IMR-90 (cell line): ENCODE data around the gene SERF2. TPM values are rescaled to one million over a fixed set of nuclear protein-coding genes. Genes with fewer than 3 reads are reported as not detected.

Source experiments
- ATAC-seq: fragments of 200-7000 bp; cut with Tn5 transposase; 2 replicates; pipeline ENCODE4 v1.9.1; 2020; ENCODE audit warnings: low read depth, mild to moderate bottlenecking, moderate library complexity
- BruUV-seq: library from RNA; stranded (reverse); fragments of 400-500 nt; replicated peaks from 2 replicates; lab custom pipeline; 2021; lab: Mats Ljungman, UMichigan
- CTCF ChIA-PET: fragments of 300-600 bp; formaldehyde crosslinking; extraction: SDS; loops from one replicate; lab custom pipeline; 2021; ENCODE audit warnings: antibody characterized with exemption; lab: Yijun Ruan, JAX
- POLR2A ChIA-PET: fragments of 300-600 bp; sonication (Branson Sonifier 250); formaldehyde crosslinking; loops from one replicate; lab custom pipeline; 2022; ENCODE audit warnings: antibody characterized with exemption; ENCODE audit not compliant: unreplicated experiment; lab: Charles Lee
- DNase-seq: peaks from one replicate; pipeline ENCODE4 v3.0.0; 2013
- H2AFZ ChIP-seq: replicated peaks from 2 replicates; pipeline ENCODE3; 2013; ENCODE audit warnings: low read length, mild to moderate bottlenecking; ENCODE audit not compliant: poor library complexity
- H2AK5ac ChIP-seq: 2 replicates; pipeline ENCODE4 v1.6.1; 2013; ENCODE audit warnings: low read depth, low read length, inconsistent platforms
- H2AK9ac ChIP-seq: replicated peaks from 2 replicates; pipeline ENCODE3; 2013; ENCODE audit warnings: mild to moderate bottlenecking, low read depth, low read length, moderate library complexity; ENCODE audit not compliant: poor library complexity
- H2BK120ac ChIP-seq: 2 replicates; pipeline ENCODE4 v1.6.1; 2013; ENCODE audit warnings: low read depth, low read length, inconsistent platforms
- H2BK15ac ChIP-seq: 3 replicates; pipeline ENCODE4 v1.6.1; 2013; ENCODE audit warnings: low read depth, low read length, inconsistent platforms
- H2BK20ac ChIP-seq: 2 replicates; pipeline ENCODE4 v1.6.1; 2013; ENCODE audit warnings: low read depth, mild to moderate bottlenecking, inconsistent platforms, low read length, moderate library complexity
- H2BK5ac ChIP-seq: 2 replicates; pipeline ENCODE4 v1.6.1; 2013; ENCODE audit warnings: mild to moderate bottlenecking, low read depth, low read length, inconsistent platforms; ENCODE audit not compliant: poor library complexity, severe bottlenecking
- H3K14ac ChIP-seq: replicated peaks from 2 replicates; pipeline ENCODE4 v1.6.1; 2013; ENCODE audit warnings: low read depth, low read length, inconsistent platforms
- H3K18ac ChIP-seq: 2 replicates; pipeline ENCODE4 v1.6.1; 2013; ENCODE audit warnings: low read depth, low read length, control low read depth
- H3K23ac ChIP-seq: 2 replicates; pipeline ENCODE4 v1.6.1; 2013; ENCODE audit warnings: low read depth, low read length, inconsistent platforms
- H3K27ac ChIP-seq: 2 replicates; pipeline ENCODE4 v1.5.1; 2013; ENCODE audit warnings: mild to moderate bottlenecking, control low read depth, low read length; ENCODE audit not compliant: insufficient read depth
- H3K27me3 ChIP-seq: 2 replicates; pipeline ENCODE4 v1.6.1; 2013; ENCODE audit warnings: low read length; ENCODE audit not compliant: control insufficient read depth, insufficient read depth
- H3K36me3 ChIP-seq: 2 replicates; pipeline ENCODE4 v1.6.1; 2013; ENCODE audit warnings: low read length, mixed read lengths; ENCODE audit not compliant: control insufficient read depth, insufficient read depth
- H3K4ac ChIP-seq: 2 replicates; pipeline ENCODE4 v1.6.1; 2013; ENCODE audit warnings: low read depth, low read length, inconsistent platforms
- H3K4me1 ChIP-seq: 2 replicates; pipeline ENCODE4 v1.6.1; 2013; ENCODE audit warnings: low read length, mixed read lengths; ENCODE audit not compliant: control insufficient read depth, insufficient read depth
- H3K4me2 ChIP-seq: 2 replicates; pipeline ENCODE4 v1.6.1; 2013; ENCODE audit warnings: low read depth, mild to moderate bottlenecking, control low read depth, low read length, moderate library complexity
- H3K4me3 ChIP-seq: 2 replicates; pipeline ENCODE4 v1.5.1; 2013; ENCODE audit warnings: low read depth, mild to moderate bottlenecking, control low read depth, low read length, moderate library complexity; ENCODE audit not compliant: insufficient read depth
- H3K56ac ChIP-seq: 2 replicates; pipeline ENCODE4 v1.6.1; 2013; ENCODE audit warnings: low read length, inconsistent platforms; ENCODE audit not compliant: insufficient read depth; ENCODE audit errors: extremely low read depth
- H3K79me1 ChIP-seq, 2 experiments: 2 replicates each; pipeline ENCODE4 v1.6.1; 2013; ENCODE audit warnings: low read length in 2 of 2, inconsistent platforms in 1 of 2, low read depth in 1 of 2
- H3K9ac ChIP-seq: 2 replicates; pipeline ENCODE4 v1.6.1; 2013; ENCODE audit warnings: low read depth, low read length, control low read depth
- H3K9me1 ChIP-seq: 2 replicates; pipeline ENCODE4 v1.6.1; 2013; ENCODE audit warnings: low read length, inconsistent platforms; ENCODE audit not compliant: insufficient read depth
- H3K9me3 ChIP-seq: 2 replicates; pipeline ENCODE4 v1.6.1; 2013; ENCODE audit warnings: low read length; ENCODE audit not compliant: control insufficient read depth, insufficient read depth
- H4K20me1 ChIP-seq: 2 replicates; pipeline ENCODE4 v1.6.1; 2013; ENCODE audit warnings: low read length, inconsistent platforms; ENCODE audit not compliant: insufficient read depth
- H4K5ac ChIP-seq: 2 replicates; pipeline ENCODE4 v1.6.1; 2013; ENCODE audit warnings: mild to moderate bottlenecking, low read depth, low read length, control low read depth
- H4K8ac ChIP-seq, 2 experiments: 2 replicates each; pipeline ENCODE4 v1.6.1; 2013; ENCODE audit warnings: low read depth in 2 of 2, low read length in 2 of 2, control low read depth in 1 of 2, inconsistent platforms in 1 of 2
- H4K91ac ChIP-seq: 2 replicates; pipeline ENCODE4 v1.6.1; 2013; ENCODE audit warnings: low read depth, low read length, inconsistent platforms; ENCODE audit not compliant: insufficient read depth
- BHLHE40 ChIP-seq: fragments of 150-350 bp; IDR thresholded peaks from 2 replicates; pipeline ENCODE4 v1.6.1; 2016; ENCODE audit warnings: mild to moderate bottlenecking, low read depth, low read length
- CEBPB ChIP-seq: IDR thresholded peaks from 2 replicates; pipeline ENCODE4 v1.6.1; 2012; ENCODE audit warnings: low read depth, low read length, improper control_type of control experiment
- CHD1 ChIP-seq: IDR thresholded peaks from 2 replicates; pipeline ENCODE4 v1.6.1; 2012; ENCODE audit warnings: low read depth, low read length, improper control_type of control experiment
- FOS ChIP-seq: fragments of 150-350 bp; IDR thresholded peaks from 2 replicates; pipeline ENCODE4 v1.6.1; 2016; ENCODE audit warnings: low read depth, low read length
- MAZ ChIP-seq: IDR thresholded peaks from 2 replicates; pipeline ENCODE4 v1.6.1; 2012; ENCODE audit warnings: low read depth, mild to moderate bottlenecking, low read length, improper control_type of control experiment, moderate library complexity, borderline replicate concordance
- MXI1 ChIP-seq: IDR thresholded peaks from 2 replicates; pipeline ENCODE4 v1.6.1; 2012; ENCODE audit warnings: low read depth, mild to moderate bottlenecking, low read length, moderate library complexity, borderline replicate concordance
- NFE2L2 ChIP-seq: fragments of 150-350 bp; IDR thresholded peaks from 2 replicates; pipeline ENCODE4 v1.6.1; 2016; ENCODE audit warnings: low read depth, mild to moderate bottlenecking, low read length
- POLR2A ChIP-seq: IDR thresholded peaks from 2 replicates; pipeline ENCODE4 v1.6.1; 2012; ENCODE audit warnings: mild to moderate bottlenecking, low read depth, low read length
- RCOR1 ChIP-seq: IDR thresholded peaks from 2 replicates; pipeline ENCODE4 v1.6.1; 2012; ENCODE audit warnings: mild to moderate bottlenecking, low read length, improper control_type of control experiment; ENCODE audit not compliant: insufficient replicate concordance
- RFX5 ChIP-seq: IDR thresholded peaks from 2 replicates; pipeline ENCODE4 v1.8.0; 2012; ENCODE audit warnings: low read depth, mild to moderate bottlenecking, low read length, moderate library complexity
- SMC3 ChIP-seq: fragments of 150-350 bp; IDR thresholded peaks from 2 replicates; pipeline ENCODE4 v1.6.1; 2016; ENCODE audit warnings: low read depth, mild to moderate bottlenecking, antibody characterized with exemption, low read length, moderate library complexity
- dilution Hi-C: fragments of 300-500 bp; cut with HindIII; formaldehyde crosslinking; loops from one replicate; pipeline ENCODE4 v1.14.3; 2018; ENCODE audit warnings: low sequenced_read_pairs; ENCODE audit not compliant: unreplicated experiment
- in situ Hi-C: fragments of 300-500 bp; cut with MboI; formaldehyde crosslinking; loops from 3 replicates; pipeline ENCODE4 v1.14.3; 2019; ENCODE audit warnings: low sequenced_read_pairs, inconsistent platforms, mixed read lengths
- intact Hi-C: fragments of 100-400 bp; cut with micrococcal nuclease; formaldehyde crosslinking; loops from 2 replicates; pipeline ENCODE4 v1.10.0; 2022
- polyA plus RNA-seq, 3 experiments: library from polyadenylated mRNA; depleted of rRNA; stranded (reverse); fragments of >200 nt; gene quantifications; 2 replicates each; pipeline ENCODE4 v1.2.3, GENCODE V29; 2012; ENCODE audit warnings: low replicate concordance in 1 of 3
- total RNA-seq: library from RNA; depleted of rRNA; stranded (reverse); fragments of >200 nt; gene quantifications from 2 replicates; pipeline ENCODE4 v1.2.3, GENCODE V29; 2012
- TF ChIP-seq, protein P1 (sequence below): fragments of 150-350 bp; IDR thresholded peaks from 2 replicates; pipeline ENCODE4 v1.6.1; 2017; ENCODE audit warnings: mild to moderate bottlenecking, antibody characterized with exemption, low read length, low read depth
- TF ChIP-seq, protein P2 (sequence below): conservative IDR thresholded peaks from 2 replicates; pipeline ENCODE4 v1.5.1; 2012; ENCODE audit warnings: mild to moderate bottlenecking, low read depth, low read length, improper control_type of control experiment
- TF ChIP-seq, protein P3 (sequence below): fragments of 150-350 bp; IDR thresholded peaks from 2 replicates; pipeline ENCODE4 v1.6.1; 2016; ENCODE audit warnings: low read depth, mild to moderate bottlenecking, low read length, moderate library complexity, borderline replicate concordance

Gene SERF2
- total and polyA plus RNA-seq, 2 of the 4 experiments (the other 2 are of a cell fraction): 526 to 2,187 TPM

DNA sequence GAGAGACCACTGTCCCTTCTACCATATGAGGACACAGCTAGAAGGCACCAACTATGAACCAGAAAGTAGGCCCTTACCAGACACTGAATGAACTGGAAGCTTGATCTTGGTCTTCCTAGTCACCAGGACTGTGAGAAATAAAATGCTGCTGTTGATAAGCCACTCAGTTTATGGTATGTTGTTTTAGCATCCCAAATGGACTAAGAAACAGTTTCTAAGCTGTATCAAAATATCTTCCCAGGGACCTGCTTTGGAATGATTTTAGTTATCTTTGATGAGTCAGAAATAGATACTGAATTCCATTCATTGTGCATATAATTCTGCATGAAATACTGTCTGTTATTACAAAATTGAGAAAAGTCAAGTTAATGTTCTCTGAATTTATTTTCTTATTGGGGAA, 53.3 kb downstream of the SERF2 start:
- BruUV-seq: no TSS peak
- Histone ChIP-seq H4K5ac (no peak overlapping the region), H2BK5ac (no peak overlapping the region), H2BK120ac (no peak overlapping the region), H4K91ac (no peak overlapping the region), H3K14ac (no peak overlapping the region), H4K20me1 (no peaks in the 10 kb centered on the region), H2AK5ac (no peak overlapping the region), H2BK20ac (no peak overlapping the region), H3K9me3 (no peaks in the 10 kb centered on the region), H3K9me1 (0 out of 2 replicates have a peak, but pooled peaks cover 3% of the 10 kb centered on the region), H3K23ac (no peak overlapping the region), H3K9ac (no peak overlapping the region), H4K8ac (no peak overlapping the region), H3K27ac (no peak overlapping the region), H3K56ac (no peak overlapping the region), H3K79me1 (peaks cover 0 to 4% of the 10 kb centered on the region in 2 experiments; a peak in 2 of 4 replicates), H3K18ac (no peak overlapping the region), H2AFZ (no peak overlapping the region), H3K4me1 (no peaks in the 10 kb centered on the region), H3K4me3 (no peak overlapping the region), H2BK15ac (no peak overlapping the region), H3K4ac (no peak overlapping the region), H3K4me2 (no peak overlapping the region), H3K27me3 (no peaks in the 10 kb centered on the region), H2AK9ac (no peak overlapping the region), H3K36me3 (peaks cover 7% of the 10 kb centered on the region)
- DNase-seq (peak; percentile 24), ATAC-seq (peak; percentile 32; the same call in 1 of the 2 replicates)
- ChIA-PET POLR2A (no interaction called here), CTCF (no interaction called here)
- intact Hi-C loops (no loop called here), in situ Hi-C loops (no loop called here), dilution Hi-C loops (no loop called here)
- TF ChIP-seq, protein P1, sequence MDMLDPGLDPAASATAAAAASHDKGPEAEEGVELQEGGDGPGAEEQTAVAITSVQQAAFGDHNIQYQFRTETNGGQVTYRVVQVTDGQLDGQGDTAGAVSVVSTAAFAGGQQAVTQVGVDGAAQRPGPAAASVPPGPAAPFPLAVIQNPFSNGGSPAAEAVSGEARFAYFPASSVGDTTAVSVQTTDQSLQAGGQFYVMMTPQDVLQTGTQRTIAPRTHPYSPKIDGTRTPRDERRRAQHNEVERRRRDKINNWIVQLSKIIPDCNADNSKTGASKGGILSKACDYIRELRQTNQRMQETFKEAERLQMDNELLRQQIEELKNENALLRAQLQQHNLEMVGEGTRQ: no peak
- TF ChIP-seq CHD1: no peak
- TF ChIP-seq MAZ: no peak
- no peak for TF ChIP-seq BHLHE40
- TF ChIP-seq POLR2A: no peak
- no peak for TF ChIP-seq RCOR1
- no peak for TF ChIP-seq NFE2L2
- TF ChIP-seq FOS: no peak
- no peak for TF ChIP-seq CEBPB
- no peak for TF ChIP-seq SMC3
- no peak for TF ChIP-seq RFX5
- TF ChIP-seq, protein P2, sequence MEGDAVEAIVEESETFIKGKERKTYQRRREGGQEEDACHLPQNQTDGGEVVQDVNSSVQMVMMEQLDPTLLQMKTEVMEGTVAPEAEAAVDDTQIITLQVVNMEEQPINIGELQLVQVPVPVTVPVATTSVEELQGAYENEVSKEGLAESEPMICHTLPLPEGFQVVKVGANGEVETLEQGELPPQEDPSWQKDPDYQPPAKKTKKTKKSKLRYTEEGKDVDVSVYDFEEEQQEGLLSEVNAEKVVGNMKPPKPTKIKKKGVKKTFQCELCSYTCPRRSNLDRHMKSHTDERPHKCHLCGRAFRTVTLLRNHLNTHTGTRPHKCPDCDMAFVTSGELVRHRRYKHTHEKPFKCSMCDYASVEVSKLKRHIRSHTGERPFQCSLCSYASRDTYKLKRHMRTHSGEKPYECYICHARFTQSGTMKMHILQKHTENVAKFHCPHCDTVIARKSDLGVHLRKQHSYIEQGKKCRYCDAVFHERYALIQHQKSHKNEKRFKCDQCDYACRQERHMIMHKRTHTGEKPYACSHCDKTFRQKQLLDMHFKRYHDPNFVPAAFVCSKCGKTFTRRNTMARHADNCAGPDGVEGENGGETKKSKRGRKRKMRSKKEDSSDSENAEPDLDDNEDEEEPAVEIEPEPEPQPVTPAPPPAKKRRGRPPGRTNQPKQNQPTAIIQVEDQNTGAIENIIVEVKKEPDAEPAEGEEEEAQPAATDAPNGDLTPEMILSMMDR: no peak
- TF ChIP-seq, protein P3, sequence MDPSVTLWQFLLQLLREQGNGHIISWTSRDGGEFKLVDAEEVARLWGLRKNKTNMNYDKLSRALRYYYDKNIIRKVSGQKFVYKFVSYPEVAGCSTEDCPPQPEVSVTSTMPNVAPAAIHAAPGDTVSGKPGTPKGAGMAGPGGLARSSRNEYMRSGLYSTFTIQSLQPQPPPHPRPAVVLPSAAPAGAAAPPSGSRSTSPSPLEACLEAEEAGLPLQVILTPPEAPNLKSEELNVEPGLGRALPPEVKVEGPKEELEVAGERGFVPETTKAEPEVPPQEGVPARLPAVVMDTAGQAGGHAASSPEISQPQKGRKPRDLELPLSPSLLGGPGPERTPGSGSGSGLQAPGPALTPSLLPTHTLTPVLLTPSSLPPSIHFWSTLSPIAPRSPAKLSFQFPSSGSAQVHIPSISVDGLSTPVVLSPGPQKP: no peak
- TF ChIP-seq MXI1: no peak
